ENCODE results near the gene FOXR1. TPM values are rescaled to one million over a fixed set of nuclear protein-coding genes. Genes with fewer than 3 reads are reported as not detected.
"Not testable (repeated sequence)": the region's sequence is repeated elsewhere in the genome, so short reads cannot be mapped to it uniquely, and the experiment has no call there.

The FOXR1 gene
- total RNA-seq, 1 donor, result not detected

- Histone ChIP-seq H2AFZ (ENCODE audit: low read length) (no peak overlapping the region), H3K36me3 (ENCODE audit: insufficient read depth, low read length) (no peaks in the 10 kb centered on the region), H4K20me1 (ENCODE audit: insufficient read depth, low read length) (no peaks in the 10 kb centered on the region), H3K4me3 (ENCODE audit: insufficient read depth, low read length) (no peak overlapping the region), H3K4me2 (ENCODE audit: insufficient read depth, low read length) (no peak overlapping the region), H3K4me1 (ENCODE audit: insufficient read depth, low read length) (no peaks in the 10 kb centered on the region), H3K27me3 (ENCODE audit: insufficient read depth, low read length) (peaks cover 12% of the 10 kb centered on the region), H3K27ac (ENCODE audit: low read depth, low read length) (no peak overlapping the region), H3K79me2 (ENCODE audit: insufficient read depth, low read length) (no peaks in the 10 kb centered on the region), H3K9me3 (ENCODE audit: low read depth, low read length) (no peaks in the 10 kb centered on the region)
- DNase-seq (ENCODE audit: insufficient read length, low spot score, missing footprints), result peak; percentile 55
- TF ChIP-seq CTCF (IDR thresholded peaks at IDR 0.05; ENCODE audit: extremely low read depth, low read depth, low read length), result no peak
These were observed 13.3 kb downstream of the FOXR1 start for GRCh38 chr11:118984825-118985224.

- H3K4me2 ChIP-seq (ENCODE audit: insufficient read depth, low read length), result no peak overlapping the region
- H3K36me3 ChIP-seq (ENCODE audit: insufficient read depth, low read length), result no peaks in the 10 kb centered on the region
- no peaks in the 10 kb centered on the region for H3K4me1 ChIP-seq (ENCODE audit: insufficient read depth, low read length)
- no peak for DNase-seq (ENCODE audit: insufficient read length, low spot score, missing footprints)
- no peaks in the 10 kb centered on the region for H4K20me1 ChIP-seq (ENCODE audit: insufficient read depth, low read length)
- no peaks in the 10 kb centered on the region for H3K9me3 ChIP-seq (ENCODE audit: low read depth, low read length)
- no peak overlapping the region for H3K4me3 ChIP-seq (ENCODE audit: insufficient read depth, low read length)
- H3K27ac ChIP-seq (ENCODE audit: low read depth, low read length), result no peak overlapping the region
- no peaks in the 10 kb centered on the region for H3K79me2 ChIP-seq (ENCODE audit: insufficient read depth, low read length)
- TF ChIP-seq CTCF (IDR thresholded peaks at IDR 0.05; ENCODE audit: extremely low read depth, low read depth, low read length), result no peak
- H3K27me3 ChIP-seq (ENCODE audit: insufficient read depth, low read length), result no peaks in the 10 kb centered on the region
- H2AFZ ChIP-seq (ENCODE audit: low read length), result no peak overlapping the region
These were observed 16.7 kb downstream of the FOXR1 start for GRCh38 chr11:118988280-118988679.

GRCh38 chr11:118991486-118992038 lies 20.0 kb downstream of the FOXR1 start:
- H2AFZ ChIP-seq (ENCODE audit: low read length); H4K20me1 ChIP-seq (ENCODE audit: insufficient read depth, low read length); DNase-seq (ENCODE audit: insufficient read length, low spot score, missing footprints); H3K36me3 ChIP-seq (ENCODE audit: insufficient read depth, low read length); H3K4me3 ChIP-seq (ENCODE audit: insufficient read depth, low read length); H3K4me2 ChIP-seq (ENCODE audit: insufficient read depth, low read length); H3K79me2 ChIP-seq (ENCODE audit: insufficient read depth, low read length); H3K4me1 ChIP-seq (ENCODE audit: insufficient read depth, low read length); H3K27me3 ChIP-seq (ENCODE audit: insufficient read depth, low read length); H3K27ac ChIP-seq (ENCODE audit: low read depth, low read length); H3K9me3 ChIP-seq (ENCODE audit: low read depth, low read length): not testable (repeated sequence)

GRCh38 chr11:118996926-118997626 lies 25.5 kb downstream of the FOXR1 start:
- no peaks in the 10 kb centered on the region for H3K27me3 ChIP-seq (ENCODE audit: insufficient read depth, low read length)
- peaks cover 33% of the 10 kb centered on the region for H3K4me1 ChIP-seq (ENCODE audit: insufficient read depth, low read length)
- peaks cover 7% of the 10 kb centered on the region for H3K36me3 ChIP-seq (ENCODE audit: insufficient read depth, low read length)
- peaks cover 22% of the 10 kb centered on the region for H3K79me2 ChIP-seq (ENCODE audit: insufficient read depth, low read length)
- no peaks in the 10 kb centered on the region for H4K20me1 ChIP-seq (ENCODE audit: insufficient read depth, low read length)
- peak overlapping the region; percentile 90 for H3K4me3 ChIP-seq (ENCODE audit: insufficient read depth, low read length)
- peak; percentile 39 for TF ChIP-seq CTCF (IDR thresholded peaks at IDR 0.05; ENCODE audit: extremely low read depth, low read depth, low read length)
- H3K27ac ChIP-seq (ENCODE audit: low read depth, low read length), result peak overlapping the region; percentile 77
- H3K4me2 ChIP-seq (ENCODE audit: insufficient read depth, low read length), result peak overlapping the region; percentile 99
- H2AFZ ChIP-seq (ENCODE audit: low read length), result peak overlapping the region; percentile 99
- H3K9me3 ChIP-seq (ENCODE audit: low read depth, low read length), result no peaks in the 10 kb centered on the region
- peak; percentile 90 for DNase-seq (ENCODE audit: insufficient read length, low spot score, missing footprints)

All from osteoblast (primary cell).